Measurements from ENCODE around the gene HOPX.
"Not testable (repeated sequence)": the region's sequence is repeated elsewhere in the genome, so short reads cannot be mapped to it uniquely, and the experiment has no call there.

Gene HOPX
- 8.6 to 21.8 (median 20.5) reads per million in 4 donors for total RNA-seq

DNA sequence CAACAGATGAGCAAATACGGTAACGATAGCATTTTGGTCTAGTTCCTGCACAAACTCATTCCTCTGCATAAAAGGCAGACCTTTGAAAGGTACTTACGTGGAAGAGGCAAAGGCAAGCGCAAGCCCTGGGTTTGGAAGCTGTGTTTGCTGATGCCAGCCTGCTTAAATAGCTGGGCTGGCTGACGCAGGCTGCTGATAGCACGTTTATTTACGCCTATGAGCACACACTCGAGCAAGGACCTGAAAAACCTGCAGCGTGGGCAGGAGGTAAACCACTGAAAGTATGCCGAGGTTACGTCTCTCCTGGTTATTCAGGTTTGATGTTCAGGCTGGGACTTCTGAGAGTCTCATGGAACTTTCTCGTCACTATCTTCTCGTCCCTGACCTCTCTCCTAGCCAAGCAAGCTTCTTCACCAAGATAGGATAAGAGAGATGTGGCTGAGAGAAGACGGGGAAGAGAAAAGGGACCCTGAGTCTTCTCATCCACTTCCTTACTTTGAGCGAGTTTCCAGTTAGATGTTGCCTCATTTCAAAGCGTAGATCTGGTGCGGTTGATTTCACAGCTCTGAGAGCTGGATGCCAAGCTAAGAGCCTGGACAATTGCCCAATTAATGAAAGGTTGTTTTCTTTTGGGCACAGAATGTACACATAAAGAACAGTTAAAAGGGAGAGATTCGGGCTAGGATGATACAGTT is at the start of gene HOPX:
TSS of gene HOPX (minus strand) at position 139 of the 695 bp plus-strand sequence. CDS start 23,480 bp downstream, outside the sequence.
- DNase-seq: peak in 1 of 5 donors; percentile 30

GRCh38 chr4:56730097-56730496 is 49.0 kb upstream of the HOPX start:
- no peak for DNase-seq

- no peak for DNase-seq
Observed at GRCh38 chr4:56728512-56728911, 47.4 kb upstream of the HOPX start.

DNA sequence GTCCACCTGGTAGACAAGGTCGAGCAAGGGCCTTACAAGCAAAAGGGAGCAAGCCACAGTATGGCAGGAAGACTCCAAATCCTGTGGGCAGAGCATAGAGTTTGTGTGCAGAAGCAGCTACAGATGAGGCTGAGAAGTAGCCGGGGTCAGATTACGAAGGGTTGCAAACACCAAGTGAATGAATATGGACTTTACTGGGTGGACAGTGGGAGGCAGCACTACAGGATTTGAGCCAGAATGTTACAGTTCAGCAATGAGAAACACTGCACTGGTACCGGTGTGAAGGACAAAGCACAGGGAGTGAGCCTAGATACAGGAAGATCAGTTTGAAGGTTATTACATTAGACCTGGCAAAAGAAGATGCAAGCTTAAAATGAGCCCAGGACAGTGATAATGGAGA is 46.1 kb upstream of the HOPX start:
- no peak for DNase-seq

GRCh38 chr4:56726593-56726992 is 45.5 kb upstream of the HOPX start:
- not testable (repeated sequence) for DNase-seq

DNA sequence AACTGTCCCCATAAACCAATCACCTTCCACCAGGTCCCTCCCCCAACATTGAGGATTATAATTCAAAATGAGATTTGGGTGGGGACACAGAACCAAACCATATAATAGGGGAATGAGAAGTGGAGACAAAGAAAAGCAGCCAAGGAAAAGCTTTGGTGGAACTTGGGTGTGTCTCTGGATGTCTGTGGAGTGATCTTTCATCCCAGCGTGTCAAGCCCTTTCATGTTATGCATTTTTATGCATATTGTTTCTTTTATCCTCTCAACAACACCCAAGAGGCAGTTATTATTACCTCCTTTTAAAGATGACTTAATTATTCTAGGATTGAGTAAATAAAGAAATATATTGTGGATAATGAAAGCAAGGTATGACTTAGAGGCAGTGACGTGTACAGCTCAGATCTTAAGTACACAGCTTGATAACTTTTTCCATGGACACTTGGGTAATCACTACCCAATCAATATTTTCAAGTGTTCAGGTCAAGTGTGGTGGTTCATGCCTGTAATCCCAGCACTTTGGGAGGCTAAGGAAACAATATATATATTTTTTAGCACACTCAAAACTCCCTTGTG is 42.6 kb upstream of the HOPX start:
- no peak for DNase-seq

GRCh38 chr4:56723201-56723605 is 42.1 kb upstream of the HOPX start:
- DNase-seq: peak in 1 of 5 donors; percentile 53

GRCh38 chr4:56708146-56708545 is 27.1 kb upstream of the HOPX start:
- DNase-seq: no peak

GRCh38 chr4:56705966-56706365 is 24.9 kb upstream of the HOPX start:
- no peak for DNase-seq

DNA sequence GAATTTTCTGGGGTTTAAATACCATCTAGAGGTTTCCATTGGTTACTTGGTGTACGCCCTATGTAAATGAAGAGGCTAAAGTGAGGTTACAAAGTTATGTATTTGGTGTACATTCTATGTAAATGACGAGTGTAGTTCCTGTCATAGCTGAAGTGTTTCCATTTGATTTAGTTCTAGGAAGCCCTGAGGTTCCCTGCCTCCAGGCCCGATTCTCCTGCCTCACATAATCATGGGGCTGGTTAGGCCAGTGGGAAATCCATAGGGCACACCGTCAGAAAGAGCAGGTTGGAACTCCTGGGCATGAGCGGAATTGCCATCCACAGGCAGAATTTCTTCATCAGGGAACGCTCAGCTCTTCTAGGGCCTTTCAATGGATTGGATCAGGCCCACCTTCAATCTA is 24.2 kb upstream of the HOPX start:
- DNase-seq: no peak

DNA sequence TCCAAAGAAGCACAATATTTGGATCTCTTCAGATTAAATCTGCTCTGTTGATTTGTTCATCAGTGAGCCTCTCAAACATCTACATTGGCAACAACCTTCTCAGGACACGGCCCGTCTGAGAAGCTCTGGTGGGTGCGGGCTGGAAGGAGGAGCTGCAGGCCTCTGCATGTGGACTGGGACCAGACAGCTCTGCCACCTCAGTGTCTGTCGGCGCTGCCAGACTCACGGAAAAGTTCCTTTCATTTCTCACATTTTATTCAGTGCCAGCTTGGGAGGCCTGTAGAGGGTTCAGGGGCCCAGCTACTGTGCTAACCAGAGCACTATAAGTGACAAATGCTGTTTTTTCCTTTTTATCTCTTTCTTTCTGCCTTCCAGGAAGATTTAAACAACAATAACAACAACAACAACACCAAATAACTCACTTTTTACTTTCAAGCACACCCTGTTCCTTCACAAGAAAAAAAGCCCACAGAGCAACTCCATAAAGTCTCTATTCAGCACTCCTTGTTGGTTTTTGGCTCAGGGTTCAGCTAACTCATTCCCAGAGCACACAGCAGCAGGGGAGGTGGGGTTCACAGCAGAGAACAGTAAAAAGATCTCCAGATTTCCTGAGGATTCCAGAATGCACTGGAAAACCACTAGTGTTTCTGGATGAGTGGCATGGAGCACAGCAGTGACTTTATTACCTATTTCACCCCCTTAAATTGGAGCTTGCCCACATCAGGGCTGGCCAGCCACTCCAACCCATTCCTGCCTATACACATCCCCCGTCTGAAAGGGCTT is 23.2 kb upstream of the HOPX start:
- DNase-seq: no peak

DNA sequence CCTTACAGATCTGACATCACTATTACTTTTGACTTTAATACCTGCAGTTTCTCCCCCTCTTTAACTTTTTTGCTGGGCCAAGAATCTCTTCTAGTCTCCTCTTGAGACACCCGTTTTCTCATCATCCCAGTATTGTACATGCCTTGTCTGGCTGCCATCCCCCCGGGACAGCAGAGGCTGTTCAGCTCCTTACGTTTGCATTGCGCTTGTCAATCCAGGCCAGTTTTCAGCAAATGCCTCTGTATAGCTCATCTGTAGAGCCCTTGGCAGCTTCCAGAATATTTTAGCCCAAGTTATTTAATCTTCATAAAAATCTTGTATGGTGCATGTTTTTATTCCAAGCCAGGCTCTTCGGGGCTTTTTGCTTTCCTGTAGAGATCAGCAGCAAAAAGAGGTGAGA is 22.3 kb upstream of the HOPX start:
- no peak for DNase-seq

DNA sequence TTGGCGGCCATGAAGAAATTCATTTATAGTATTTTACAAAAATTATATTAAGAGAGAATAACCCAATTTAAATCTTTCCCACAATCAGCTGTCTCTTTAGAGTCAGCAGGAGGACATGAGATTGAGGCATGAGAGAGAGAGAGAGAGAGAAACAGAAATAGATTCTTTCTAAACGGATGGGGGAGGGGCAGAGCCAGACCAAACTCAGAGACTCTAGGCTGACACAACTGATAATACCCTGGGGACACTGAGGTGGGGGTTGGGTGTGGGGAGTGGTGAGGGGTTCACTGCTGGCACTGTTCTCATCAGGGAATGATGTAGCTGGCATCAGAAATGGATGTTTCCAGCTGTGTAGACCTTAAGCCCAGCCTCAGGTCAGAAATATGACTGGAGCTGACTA is 20.5 kb upstream of the HOPX start:
- DNase-seq: no peak

GRCh38 chr4:56701161-56701480 is 20.0 kb upstream of the HOPX start:
- DNase-seq: no peak

- no peak for DNase-seq
Observed at GRCh38 chr4:56699537-56700105, 18.5 kb upstream of the HOPX start.

DNA sequence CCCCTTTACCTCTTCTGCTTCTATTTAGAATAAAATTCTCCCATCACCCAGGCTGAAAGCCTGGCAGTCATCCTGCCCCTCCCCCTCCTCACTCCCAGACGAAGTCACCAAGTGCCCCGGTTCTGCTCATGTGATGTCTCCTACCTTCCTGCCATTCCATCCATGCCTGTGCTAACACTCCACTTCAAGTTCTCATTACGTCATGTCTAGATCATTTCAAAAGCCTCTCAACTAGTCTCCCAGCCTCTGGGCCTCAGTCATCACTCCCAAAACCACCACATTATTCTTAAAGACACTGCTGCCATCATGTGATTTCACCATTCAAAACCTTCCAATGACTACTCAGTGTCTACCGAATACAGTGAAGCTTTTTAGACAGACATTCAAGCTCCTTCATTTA is 17.2 kb upstream of the HOPX start:
- no peak for DNase-seq

DNA sequence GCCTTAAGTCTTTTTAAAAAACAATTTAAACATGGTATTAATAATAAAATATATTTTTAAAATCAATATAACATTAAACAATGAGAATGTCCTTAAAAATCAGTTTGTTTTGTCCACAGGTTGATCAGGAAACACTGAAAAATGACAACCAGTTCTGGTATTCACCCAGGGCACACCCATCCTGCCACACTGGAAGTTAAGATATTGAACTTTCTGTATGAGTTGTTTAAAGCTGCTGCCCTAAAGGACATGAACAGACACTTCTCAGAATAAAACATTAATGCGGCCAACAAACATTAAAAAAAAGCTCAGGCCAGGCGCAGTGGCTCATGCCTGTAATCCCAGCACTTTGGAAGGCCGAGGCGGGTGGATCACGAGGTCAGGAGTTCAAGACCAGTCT is 15.0 kb upstream of the HOPX start:
- DNase-seq: no peak

- not testable (repeated sequence) for DNase-seq
Observed at GRCh38 chr4:56693476-56693875, 12.4 kb upstream of the HOPX start.

- no peak for DNase-seq
Observed at GRCh38 chr4:56692576-56692975, 11.5 kb upstream of the HOPX start.

DNA sequence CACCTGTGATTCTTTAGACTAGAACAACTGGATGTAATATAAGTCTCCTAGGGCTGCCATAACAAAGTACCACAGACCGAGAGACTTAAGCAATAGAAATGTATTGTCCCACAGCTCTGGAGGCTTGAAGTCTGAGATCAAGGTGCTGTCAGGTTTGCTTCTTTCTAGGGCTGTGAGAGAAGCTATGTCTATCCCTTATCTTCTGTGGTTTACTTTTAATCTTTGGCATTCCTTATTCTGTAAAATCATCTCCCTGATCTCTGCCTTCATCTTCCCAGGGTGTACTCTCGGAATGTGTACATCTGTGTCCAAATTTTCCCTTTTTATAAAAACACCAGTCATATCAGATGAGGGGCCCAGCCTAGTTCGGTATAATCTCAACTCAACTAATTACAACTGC is 10.3 kb upstream of the HOPX start:
- no peak for DNase-seq

DNA sequence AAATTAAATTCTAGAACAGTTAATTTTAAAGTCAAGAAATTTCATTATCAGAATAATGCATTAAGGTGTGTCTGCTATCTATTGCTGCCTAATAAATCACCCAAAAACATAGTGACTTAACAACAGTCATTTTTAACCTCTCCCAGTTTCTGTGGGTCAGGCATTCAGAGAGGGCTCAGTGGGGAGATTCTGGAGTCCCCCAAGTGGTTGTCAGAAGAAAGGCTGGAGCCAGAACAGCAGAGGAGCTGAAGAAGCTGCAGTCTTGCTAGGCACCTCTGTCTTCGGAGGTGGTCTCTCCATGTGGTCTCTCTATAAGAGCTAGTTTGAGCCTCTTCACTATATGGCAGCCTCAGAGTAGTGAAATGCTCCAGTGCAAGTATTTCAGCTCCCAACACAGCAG is 9.3 kb upstream of the HOPX start:
- no peak for DNase-seq

DNA sequence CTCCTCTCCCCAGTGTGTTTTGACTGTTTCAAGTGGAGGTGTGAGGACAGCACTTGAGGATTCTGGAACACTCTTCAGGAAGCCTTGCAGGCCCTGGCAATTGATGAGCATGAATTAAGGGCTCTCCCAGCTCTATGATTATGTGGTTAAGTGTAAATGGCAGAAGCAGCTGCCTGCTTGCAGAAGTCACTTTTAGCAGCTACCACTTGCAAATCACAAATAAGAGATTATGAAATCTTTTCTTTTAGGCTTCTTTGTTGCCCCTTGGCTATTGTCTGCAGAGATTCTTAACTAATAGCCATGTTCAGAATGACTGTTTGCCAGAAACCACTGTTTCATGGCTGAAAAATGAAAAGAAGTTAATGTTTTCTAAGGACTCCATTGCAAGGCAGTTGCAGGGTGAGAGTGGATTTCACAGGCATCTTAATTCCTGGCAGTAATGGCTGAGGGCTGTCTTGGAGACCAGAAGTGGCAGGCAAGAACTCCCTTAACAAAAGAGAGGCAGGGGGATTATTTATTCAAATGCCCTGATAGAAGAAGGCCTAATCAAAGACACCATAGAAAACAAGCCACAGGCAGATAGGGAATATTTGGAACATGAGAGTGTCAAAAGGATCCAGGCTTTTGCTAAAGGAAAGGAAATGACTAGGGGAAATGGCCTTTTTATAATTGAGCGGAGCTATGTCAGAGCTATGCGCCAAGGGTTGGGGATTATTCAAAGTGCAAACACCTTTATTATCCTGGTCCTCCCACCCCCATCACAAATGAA is 8.3 kb upstream of the HOPX start:
- DNase-seq: no peak

DNA sequence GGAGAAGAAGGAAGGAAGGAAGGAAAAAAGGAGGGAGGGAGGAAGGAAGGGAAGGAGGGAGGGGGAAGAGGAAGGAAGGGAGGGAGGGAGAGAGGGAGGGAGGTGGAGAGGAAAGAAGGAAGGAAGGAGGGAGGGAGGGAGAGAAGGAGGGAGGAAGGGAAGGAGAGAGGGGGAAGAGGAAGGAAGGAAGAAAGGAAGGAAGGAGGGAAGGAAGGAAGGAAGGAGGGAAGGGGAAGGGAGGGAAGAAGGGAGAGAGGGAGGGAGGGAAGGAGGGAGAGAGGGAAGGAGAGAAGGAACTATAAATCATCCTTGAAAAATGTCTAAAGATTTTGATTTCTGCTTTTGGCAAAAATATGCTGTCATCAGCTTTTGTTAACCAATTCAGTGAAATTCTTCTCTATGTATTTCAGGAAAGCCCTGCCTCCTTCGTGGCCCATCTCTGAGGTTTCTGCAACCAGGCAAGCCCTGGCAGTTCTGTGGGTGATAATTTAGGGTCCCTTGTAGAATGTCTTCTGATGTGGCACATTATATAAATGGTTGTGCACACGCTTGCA is 7.1 kb upstream of the HOPX start:
- DNase-seq: no peak
